HL-60 (cell line): ENCODE measurements around the gene ITGA5.

ENCODE experiments used
- POLR2AphosphoS5 ChIP-seq: IDR thresholded peaks from 2 replicates; pipeline ENCODE4 v1.6.1; 2012; ENCODE audit warnings: low read depth
- SPI1 ChIP-seq: IDR thresholded peaks from 2 replicates; pipeline ENCODE4 v1.6.1; 2012; ENCODE audit warnings: low read depth, mild to moderate bottlenecking, borderline replicate concordance
- TF ChIP-seq, protein P1 (sequence below): IDR thresholded peaks from one replicate; pipeline ENCODE4 v1.5.1; 2011; ENCODE audit warnings: low read length, control low read depth, inconsistent platforms; ENCODE audit not compliant: insufficient read depth

DNA sequence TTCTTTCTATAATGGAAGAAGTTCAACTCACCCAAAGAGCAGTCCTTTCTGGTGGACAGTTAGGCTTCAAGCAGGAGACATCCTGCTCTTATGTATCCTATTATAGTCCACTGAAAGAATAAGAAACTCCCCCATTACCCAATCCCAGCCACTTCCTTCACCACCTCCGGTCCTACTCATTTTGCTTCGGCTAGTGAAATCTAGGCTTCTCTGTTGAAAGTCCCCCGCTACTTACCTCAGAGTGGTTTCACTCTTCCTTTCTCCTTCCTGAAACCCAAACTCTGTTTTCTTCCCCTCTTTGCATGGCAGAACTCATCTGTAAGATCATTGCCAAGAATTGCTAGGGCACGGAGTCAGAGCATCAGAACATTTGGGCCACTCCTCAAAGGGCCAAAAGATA is 54.7 kb downstream of the ITGA5 start, which contains the start of gene GPR84:
- TF ChIP-seq, protein P1, sequence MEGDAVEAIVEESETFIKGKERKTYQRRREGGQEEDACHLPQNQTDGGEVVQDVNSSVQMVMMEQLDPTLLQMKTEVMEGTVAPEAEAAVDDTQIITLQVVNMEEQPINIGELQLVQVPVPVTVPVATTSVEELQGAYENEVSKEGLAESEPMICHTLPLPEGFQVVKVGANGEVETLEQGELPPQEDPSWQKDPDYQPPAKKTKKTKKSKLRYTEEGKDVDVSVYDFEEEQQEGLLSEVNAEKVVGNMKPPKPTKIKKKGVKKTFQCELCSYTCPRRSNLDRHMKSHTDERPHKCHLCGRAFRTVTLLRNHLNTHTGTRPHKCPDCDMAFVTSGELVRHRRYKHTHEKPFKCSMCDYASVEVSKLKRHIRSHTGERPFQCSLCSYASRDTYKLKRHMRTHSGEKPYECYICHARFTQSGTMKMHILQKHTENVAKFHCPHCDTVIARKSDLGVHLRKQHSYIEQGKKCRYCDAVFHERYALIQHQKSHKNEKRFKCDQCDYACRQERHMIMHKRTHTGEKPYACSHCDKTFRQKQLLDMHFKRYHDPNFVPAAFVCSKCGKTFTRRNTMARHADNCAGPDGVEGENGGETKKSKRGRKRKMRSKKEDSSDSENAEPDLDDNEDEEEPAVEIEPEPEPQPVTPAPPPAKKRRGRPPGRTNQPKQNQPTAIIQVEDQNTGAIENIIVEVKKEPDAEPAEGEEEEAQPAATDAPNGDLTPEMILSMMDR, result no peak
- TF ChIP-seq SPI1, result peak; percentile 52; the same call in 1 of the 2 replicates
- no peak for TF ChIP-seq POLR2AphosphoS5
